Esophagus muscularis mucosa (tissue), 4 donors: ENCODE data around the gene IGSF21.

Experiments used
- CTCF ChIP-seq, 3 experiments: fragments of 200-600 bp in 2 of 3; fragments of 450-650 bp in 1 of 3; sonication (generic) in 2 of 3; IDR thresholded peaks; one replicate each; pipeline ENCODE4 v1.5.1; 2017 to 2019; ENCODE audit warnings: antibody characterized with exemption in 3 of 3, mild to moderate bottlenecking in 2 of 3, moderate library complexity in 1 of 3
- EP300 ChIP-seq: sonication (generic); formaldehyde crosslinking; IDR thresholded peaks from one replicate; pipeline ENCODE4 v1.6.1; 2017; ENCODE audit warnings: antibody characterized with exemption
- POLR2A ChIP-seq: fragments of 450-650 bp; IDR thresholded peaks from one replicate; pipeline ENCODE4 v1.6.1; 2017; ENCODE audit warnings: antibody characterized with exemption, moderate library complexity, mild to moderate bottlenecking, low read depth
- POLR2AphosphoS5 ChIP-seq, 2 donors: sonication (generic); formaldehyde crosslinking; IDR thresholded peaks; one replicate each; pipeline ENCODE4 v1.6.1; 2017; ENCODE audit warnings: antibody characterized with exemption in 2 of 2

GRCh38 chr1:18289597-18289996 is 182.0 kb downstream of the IGSF21 start:
- TF ChIP-seq CTCF (IDR thresholded peaks at IDR 0.05) (no peak), POLR2A (no peak), EP300 (no peak), POLR2AphosphoS5 (IDR thresholded peaks at IDR 0.05) (no peak)
